B cell (primary cell): ENCODE data around the gene NEDD4. TPM values are rescaled to one million over a fixed set of nuclear protein-coding genes. Genes with fewer than 3 reads are reported as not detected.

Experiments used
- ATAC-seq: fragments of 200-7000 bp; cut with Tn5 transposase; one replicate; pipeline ENCODE4 v1.10.0; 2021; ENCODE audit warnings: low read depth, mild to moderate bottlenecking, moderate number of reproducible peaks, moderate library complexity
- CTCF ChIA-PET: fragments of 350-600 bp; sonication (Branson Sonifier 250); formaldehyde crosslinking; loops from one replicate; lab custom pipeline; 2021; ENCODE audit warnings: antibody characterized with exemption, inconsistent platforms; lab: Charles Lee
- POLR2A ChIA-PET: fragments of 350-600 bp; sonication (Branson Sonifier 250); formaldehyde crosslinking; loops from one replicate; lab custom pipeline; 2021; ENCODE audit warnings: antibody characterized with exemption; lab: Charles Lee
- DNase-seq: peaks from one replicate; pipeline ENCODE4 v3.0.0; 2013
- H2AFZ ChIP-seq: 2 replicates; pipeline ENCODE4 v1.6.1; 2012; ENCODE audit warnings: mild to moderate bottlenecking, low read depth, low read length; ENCODE audit not compliant: insufficient read depth, poor library complexity, severe bottlenecking
- H3K27ac ChIP-seq, 2 donors: 1 replicate in 1 of 2; 2 replicates in 1 of 2; pipeline ENCODE4 v1.5.1; 2012 to 2013; ENCODE audit warnings: low read length in 2 of 2, mild to moderate bottlenecking in 2 of 2, moderate library complexity in 1 of 2
- H3K27me3 ChIP-seq, 4 experiments: fragments of 200-600 bp in 1 of 4; sonication (generic) in 1 of 4; replicated peaks in 1 of 4; 1 replicate in 2 of 4; 2 replicates in 2 of 4; pipeline versions ENCODE4 v1.6.1 to v1.7.0; 2013 to 2016; ENCODE audit warnings: low read length in 3 of 4, mild to moderate bottlenecking in 2 of 4, mixed read lengths in 1 of 4, moderate library complexity in 1 of 4; ENCODE audit not compliant: insufficient read depth in 4 of 4, control insufficient read depth in 3 of 4; ENCODE audit errors: control extremely low read depth in 1 of 4
- H3K36me3 ChIP-seq, 2 experiments: replicated peaks in 1 of 2; 1 replicate in 1 of 2; 2 replicates in 1 of 2; pipeline versions ENCODE4 v1.6.1 to v1.7.1; 2013; ENCODE audit warnings: low read length in 1 of 2; ENCODE audit not compliant: insufficient read depth in 2 of 2, control insufficient read depth in 1 of 2; ENCODE audit errors: control extremely low read depth in 1 of 2, extremely low read depth in 1 of 2
- H3K4me1 ChIP-seq, 2 donors: fragments of 200-600 bp in 1 of 2; sonication (generic) in 1 of 2; 1 replicate in 1 of 2; 2 replicates in 1 of 2; pipeline versions ENCODE4 v1.5.1 to v1.6.1; 2013 to 2017; ENCODE audit warnings: low read length in 2 of 2; ENCODE audit not compliant: control insufficient read depth in 2 of 2, insufficient read depth in 2 of 2
- H3K4me2 ChIP-seq: replicated peaks from 2 replicates; pipeline ENCODE3; 2012; ENCODE audit warnings: mild to moderate bottlenecking, low read depth, low read length; ENCODE audit not compliant: poor library complexity, severe bottlenecking
- H3K4me3 ChIP-seq, 5 experiments: fragments of 200-600 bp in 1 of 5; sonication (generic) in 1 of 5; 1 replicate in 3 of 5; 2 replicates in 2 of 5; pipeline versions ENCODE4 v1.5.1 to v1.7.0; 2011 to 2016; ENCODE audit warnings: low read length in 4 of 5, mild to moderate bottlenecking in 4 of 5, low read depth in 2 of 5, control low read depth in 1 of 5, moderate library complexity in 1 of 5; ENCODE audit not compliant: insufficient read depth in 1 of 5; ENCODE audit errors: control extremely low read depth in 1 of 5, extremely low read depth in 1 of 5
- H3K79me2 ChIP-seq: fragments of 200-600 bp; sonication (generic); one replicate; pipeline ENCODE4 v1.6.0; 2016; ENCODE audit warnings: low read length; ENCODE audit not compliant: control insufficient read depth, insufficient read depth
- H3K9ac ChIP-seq: fragments of 200-600 bp; sonication (generic); 2 replicates; pipeline ENCODE4 v1.6.1; 2017; ENCODE audit warnings: mild to moderate bottlenecking, low read length, moderate library complexity
- H3K9me3 ChIP-seq, 3 donors: one replicate each; pipeline versions ENCODE4 v1.6.1 to v1.7.1; 2013; ENCODE audit warnings: low read length in 2 of 3; ENCODE audit not compliant: control insufficient read depth in 2 of 3, insufficient read depth in 1 of 3; ENCODE audit errors: control extremely low read depth in 1 of 3
- H4K20me1 ChIP-seq: 2 replicates; pipeline ENCODE4 v1.6.0; 2012; ENCODE audit warnings: mild to moderate bottlenecking, low read length; ENCODE audit not compliant: insufficient read depth, control insufficient read depth, poor library complexity, severe bottlenecking
- H3K27ac Mint-ChIP-seq: one replicate; pipeline ENCODE4 v1.8.0; 2021; ENCODE audit warnings: mixed read lengths
- H3K27me3 Mint-ChIP-seq: one replicate; pipeline ENCODE4 v1.8.0; 2021; ENCODE audit warnings: mixed read lengths
- H3K4me1 Mint-ChIP-seq: one replicate; pipeline ENCODE4 v1.8.0; 2021; ENCODE audit warnings: mixed read lengths
- H3K4me3 Mint-ChIP-seq: one replicate; pipeline ENCODE4 v1.8.0; 2021; ENCODE audit warnings: mixed read lengths
- H3K9me3 Mint-ChIP-seq: one replicate; pipeline ENCODE4 v1.8.0; 2022; ENCODE audit warnings: mixed read lengths; ENCODE audit not compliant: insufficient read depth
- CTCF ChIP-seq: fragments of 200-600 bp; IDR thresholded peaks from one replicate; pipeline ENCODE4 v1.8.0; 2022; ENCODE audit warnings: antibody characterized with exemption, mild to moderate bottlenecking
- EZH2 ChIP-seq: IDR thresholded peaks from 2 replicates; pipeline ENCODE4 v1.6.1; 2012; ENCODE audit warnings: borderline replicate concordance, low read depth, mild to moderate bottlenecking, moderate library complexity, low read length; ENCODE audit not compliant: insufficient read depth, poor library complexity, severe bottlenecking
- WGBS: methylation state at CpG from one replicate; pipeline ENCODE4 v1.1.5; 2013; ENCODE audit warnings: missing lambda C conversion rate; ENCODE audit not compliant: insufficient coverage; 5-methylcytosine and 5-hydroxymethylcytosine counted together
- intact Hi-C: fragments of 100-400 bp; cut with micrococcal nuclease; formaldehyde crosslinking; loops from one replicate; pipeline ENCODE4 v1.10.0; 2022
- polyA plus RNA-seq: library from polyadenylated mRNA; depleted of rRNA; stranded (reverse); fragments of >200 nt; gene quantifications from 2 replicates; pipeline ENCODE4 v1.2.3, GENCODE V29; 2012
- total RNA-seq, 2 donors: library from RNA; stranded (reverse); fragments of 120-200 nt in 1 of 2; gene quantifications; 1 replicate in 1 of 2; 2 replicates in 1 of 2; pipeline versions ENCODE4 v1.2.3 to v1.2.4, GENCODE V29; 2013 to 2022

The NEDD4 gene
- total and polyA plus RNA-seq, 2 donors (not counting 1 experiment from before 2014, with no cell fraction given) = 0.03 to 2.3 TPM

GRCh38 chr15:55992769-55993110, 672 bp downstream of the NEDD4 start:
- Histone ChIP-seq H3K27ac (no peak overlapping the region), H3K79me2 (no peaks in the 10 kb centered on the region), H3K4me2 (peak overlapping the region; percentile 82), H2AFZ (peak overlapping the region; percentile 75), H3K36me3 (no peaks in the 10 kb centered on the region), H3K9ac (peak overlapping the region; percentile 72), H3K27me3 (peaks cover 0 to 25% (median 12%) of the 10 kb centered on the region in 4 experiments), H3K4me3 (peak overlapping the region; percentile 62 to 79 (median 70)), H3K4me1 (peaks cover 9% of the 10 kb centered on the region in 2 donors), H4K20me1 (no peaks in the 10 kb centered on the region), H3K9me3 (peaks cover 0 to 6% (median 0%) of the 10 kb centered on the region in 3 donors)
- Mint-ChIP-seq H3K27ac (no peak overlapping the region), H3K9me3 (no peaks in the 10 kb centered on the region), H3K4me3 (peak overlapping the region; percentile 90), H3K27me3 (peaks cover 41% of the 10 kb centered on the region), H3K4me1 (peaks cover 13% of the 10 kb centered on the region)
- intact Hi-C loops = loop anchor here (2.0 kb wide), 1 partner anchor 254 kb away; no protein-coding TSS in a partner anchor
- ATAC-seq (no peak), DNase-seq (no peak)
- TF ChIP-seq EZH2 (no peak), CTCF (no peak)
- whole genome bisulfite sequencing = 0% methylated on average over 6 of the region's 9 CpGs
- ChIA-PET POLR2A (no interaction called here), CTCF (no interaction called here)

- Mint-ChIP-seq H3K4me1 (peaks cover 13% of the 10 kb centered on the region), H3K27me3 (peaks cover 41% of the 10 kb centered on the region), H3K9me3 (no peaks in the 10 kb centered on the region), H3K4me3 (peak overlapping the region; percentile 90), H3K27ac (no peak overlapping the region)
- WGBS = 77% methylated on average over 4 of the region's 12 CpGs
- H3K27me3 ChIP-seq = peaks cover 0 to 25% (median 12%) of the 10 kb centered on the region in 4 experiments
- ChIA-PET POLR2A (no interaction called here), CTCF (no interaction called here)
- ATAC-seq = no peak
- H3K79me2 ChIP-seq = no peaks in the 10 kb centered on the region
- H3K4me3 ChIP-seq = peak overlapping the region in 1 of 5 experiments; percentile 79
- DNase-seq = no peak
- H4K20me1 ChIP-seq = no peaks in the 10 kb centered on the region
- H3K4me1 ChIP-seq = peaks cover 9% of the 10 kb centered on the region in 2 donors
- no peak overlapping the region for H3K27ac ChIP-seq
- TF ChIP-seq CTCF = no peak
- no peak for TF ChIP-seq EZH2
- peak overlapping the region; percentile 75 for H2AFZ ChIP-seq
- H3K4me2 ChIP-seq = peak overlapping the region; percentile 82
- peak overlapping the region; percentile 72 for H3K9ac ChIP-seq
- H3K9me3 ChIP-seq = peaks cover 0 to 6% (median 0%) of the 10 kb centered on the region in 3 donors
- intact Hi-C loops = loop anchor here (2.0 kb wide), 1 partner anchor 255 kb away; no protein-coding TSS in a partner anchor
- H3K36me3 ChIP-seq = no peaks in the 10 kb centered on the region
Observed at GRCh38 chr15:55991802-55992768, 1.3 kb downstream of the NEDD4 start.
